H1 (cell line): Measurements from ENCODE around the gene MTFMT. TPM values are rescaled to one million over a fixed set of nuclear protein-coding genes. Genes with fewer than 3 reads are reported as not detected.

Source experiments
- CHD2 ChIP-seq: IDR thresholded peaks from 2 replicates; pipeline ENCODE4 v1.6.1; 2012; ENCODE audit warnings: low read length, improper control_type of control experiment
- CREB1 ChIP-seq: IDR thresholded peaks from 2 replicates; pipeline ENCODE4 v1.6.1; 2012; ENCODE audit warnings: inconsistent platforms
- HDAC2 ChIP-seq, 2 experiments: fragments of 300-600 bp in 1 of 2; sonication (generic) in 1 of 2; IDR thresholded peaks; 2 replicates each; pipeline ENCODE4 v1.6.1; 2011 to 2012; ENCODE audit warnings: low read depth in 2 of 2, low read length in 2 of 2, mild to moderate bottlenecking in 2 of 2, moderate library complexity in 2 of 2, borderline replicate concordance in 1 of 2, inconsistent platforms in 1 of 2
- KDM4A ChIP-seq: IDR thresholded peaks from one replicate; pipeline ENCODE4 v1.7.1; 2012; ENCODE audit warnings: low read depth, mild to moderate bottlenecking, moderate library complexity, low read length, inconsistent platforms; ENCODE audit not compliant: severe bottlenecking
- RAD21 ChIP-seq, 2 experiments: IDR thresholded peaks in 1 of 2; conservative IDR thresholded peaks in 1 of 2; 2 replicates each; pipeline ENCODE4 v1.6.1; 2011; ENCODE audit warnings: low read depth in 2 of 2, low read length in 2 of 2, improper control_type of control experiment in 1 of 2, inconsistent platforms in 1 of 2, mild to moderate bottlenecking in 1 of 2, moderate library complexity in 1 of 2
- RFX5 ChIP-seq: IDR thresholded peaks from 2 replicates; pipeline ENCODE4 v1.6.1; 2011; ENCODE audit warnings: low read depth, low read length, improper control_type of control experiment, borderline replicate concordance
- SIX5 ChIP-seq: IDR thresholded peaks from 2 replicates; pipeline ENCODE4 v1.6.1; 2011; ENCODE audit warnings: mild to moderate bottlenecking, low read depth, low read length
- SRF ChIP-seq: IDR thresholded peaks from 2 replicates; pipeline ENCODE4 v1.6.1; 2011; ENCODE audit warnings: mild to moderate bottlenecking, low read depth, low read length, moderate library complexity
- TAF7 ChIP-seq: optimal IDR thresholded peaks from 2 replicates; pipeline ENCODE3; 2011; ENCODE audit warnings: low read depth, mild to moderate bottlenecking, inconsistent platforms, low read length, moderate library complexity, borderline replicate concordance
- TBP ChIP-seq: IDR thresholded peaks from 2 replicates; pipeline ENCODE4 v1.6.1; 2011; ENCODE audit warnings: low read depth, low read length, improper control_type of control experiment
- TEAD4 ChIP-seq: IDR thresholded peaks from 2 replicates; pipeline ENCODE4 v1.6.1; 2012; ENCODE audit warnings: low read depth, low read length, inconsistent platforms, mixed read lengths
- ZNF274 ChIP-seq: IDR thresholded peaks from 2 replicates; pipeline ENCODE4 v1.7.0; 2012; ENCODE audit warnings: low read length, borderline replicate concordance; ENCODE audit errors: extremely low read depth
- polyA plus RNA-seq, 7 experiments: library from polyadenylated mRNA; depleted of rRNA in 3 of 7; stranded (reverse) in 5 of 7; unstranded in 2 of 7; fragments of >200 nt in 5 of 7; fragments of 200-250 nt in 2 of 7; gene quantifications; 1 replicate in 5 of 7; 2 replicates in 1 of 7; 4 replicates in 1 of 7; pipeline versions ENCODE4 v1.2.1 to v1.2.3, GENCODE V29; 2011 to 2013; ENCODE audit warnings: missing spikeins in 2 of 7, mixed read lengths in 2 of 7
- total RNA-seq: library from RNA; stranded (reverse); fragmentation: NEBNext Ultra II Directional; extraction: Animal tissue kit (Norgen Biotek cat#: 25700); gene quantifications from 2 replicates; pipeline ENCODE4 v1.2.1, GENCODE V29; 2021
- TF ChIP-seq, protein P1 (sequence below): IDR thresholded peaks from 2 replicates; pipeline ENCODE4 v1.6.1; 2012; ENCODE audit warnings: inconsistent platforms

The MTFMT gene
- total and polyA plus RNA-seq, 2 of the 8 experiments (the other 6 are each of a cell fraction or from before 2014, with no cell fraction given) = 7.7 to 20.8 TPM

GRCh38 chr15:65054333-65055200, 25.1 kb upstream of the MTFMT start (continued):
- TF ChIP-seq HDAC2 (IDR thresholded peaks at IDR 0.05; ENCODE audit: borderline replicate concordance in 1 of 2, low read depth in 2 of 2, low read length in 2 of 2) (no peak), CHD2 (no peak), SRF (no peak), ZNF274 (no peak), TAF7 (no peak), RFX5 (no peak), SIX5 (no peak), CREB1 (no peak), RAD21 (IDR thresholded peaks at IDR 0.05 in 1 of 2, conservative IDR thresholded peaks at IDR 0.05 in 1 of 2; ENCODE audit: low read depth in 2 of 2, low read length in 2 of 2) (peak; percentile 96), KDM4A (no peak), TEAD4 (0 out of 2 replicates have a peak, but pooled peaks have one; percentile 21), TBP (no peak)
- TF ChIP-seq, protein P1, sequence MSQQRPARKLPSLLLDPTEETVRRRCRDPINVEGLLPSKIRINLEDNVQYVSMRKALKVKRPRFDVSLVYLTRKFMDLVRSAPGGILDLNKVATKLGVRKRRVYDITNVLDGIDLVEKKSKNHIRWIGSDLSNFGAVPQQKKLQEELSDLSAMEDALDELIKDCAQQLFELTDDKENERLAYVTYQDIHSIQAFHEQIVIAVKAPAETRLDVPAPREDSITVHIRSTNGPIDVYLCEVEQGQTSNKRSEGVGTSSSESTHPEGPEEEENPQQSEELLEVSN = no peak
- TF ChIP-seq, all 59 proteins: peak for 5
